Measurements from ENCODE around the gene ZBTB17.
A peak's percentile ranks its signal among the peaks of the same experiment; 100 is the strongest.
"Not testable (repeated sequence)": the region's sequence is repeated elsewhere in the genome, so short reads cannot be mapped to it uniquely, and the experiment has no call there.

The ZBTB17 gene

GRCh38 chr1:15975805-15976680, at the start of gene ZBTB17:
TSS of gene ZBTB17 (minus strand) at chr1:15976101. CDS start at chr1:15948495, 27,606 bp downstream.
- no peaks in the 10 kb centered on the region for H3K4me1 ChIP-seq
- H3K4me3 ChIP-seq (ENCODE audit: low read depth, low read length): peak within 1 kb of the TSS; percentile 94
- H3K36me3 ChIP-seq (ENCODE audit: control insufficient read depth, insufficient read depth, low read length): no peaks in the 10 kb centered on the region
- peaks cover 18% of the 10 kb centered on the region for H3K79me2 ChIP-seq
- no peaks in the 10 kb centered on the region for H3K9me3 ChIP-seq (ENCODE audit: control insufficient read depth, low read length)
- H3K4me2 ChIP-seq (ENCODE audit: low read length): peak within 1 kb of the TSS; percentile 91
- peak within 1 kb of the TSS; percentile 92 for H2AFZ ChIP-seq
- H3K27me3 ChIP-seq (ENCODE audit: control insufficient read depth, insufficient read depth, low read length): no peaks in the 10 kb centered on the region
- H3K9ac ChIP-seq: no peak within 1 kb of the TSS
- peak within 1 kb of the TSS; percentile 61 for H3K27ac ChIP-seq
- no peak for TF ChIP-seq CTCF (IDR thresholded peaks at IDR 0.05)

- Histone ChIP-seq H3K79me2 (no peaks in the 10 kb centered on the region), H3K9ac (no peak overlapping the region), H3K27ac (peak overlapping the region; percentile 99), H2AFZ (no peak overlapping the region), H3K4me2 (ENCODE audit: low read length) (no peak overlapping the region), H3K4me1 (peaks cover 39% of the 10 kb centered on the region), H3K4me3 (ENCODE audit: low read depth, low read length) (no peak overlapping the region), H3K27me3 (ENCODE audit: control insufficient read depth, insufficient read depth, low read length) (no peaks in the 10 kb centered on the region), H3K9me3 (ENCODE audit: control insufficient read depth, low read length) (no peaks in the 10 kb centered on the region), H3K36me3 (ENCODE audit: control insufficient read depth, insufficient read depth, low read length) (no peaks in the 10 kb centered on the region)
- TF ChIP-seq CTCF (IDR thresholded peaks at IDR 0.05): no peak
Observed at GRCh38 chr1:16023050-16023653, 47.3 kb upstream of the ZBTB17 start.

- H3K9me3 ChIP-seq (ENCODE audit: control insufficient read depth, low read length): no peaks in the 10 kb centered on the region
- H3K27ac ChIP-seq: peak overlapping the region; percentile 99
- peak overlapping the region; percentile 42 for H3K4me3 ChIP-seq (ENCODE audit: low read depth, low read length)
- no peak overlapping the region for H2AFZ ChIP-seq
- H3K4me1 ChIP-seq: peaks cover 44% of the 10 kb centered on the region
- peak overlapping the region; percentile 72 for H3K4me2 ChIP-seq (ENCODE audit: low read length)
- H3K9ac ChIP-seq: no peak overlapping the region
- no peaks in the 10 kb centered on the region for H3K27me3 ChIP-seq (ENCODE audit: control insufficient read depth, insufficient read depth, low read length)
- no peaks in the 10 kb centered on the region for H3K36me3 ChIP-seq (ENCODE audit: control insufficient read depth, insufficient read depth, low read length)
- no peak for TF ChIP-seq CTCF (IDR thresholded peaks at IDR 0.05)
- no peaks in the 10 kb centered on the region for H3K79me2 ChIP-seq
Observed at GRCh38 chr1:16022393-16022792, 46.5 kb upstream of the ZBTB17 start.

- no peak for TF ChIP-seq CTCF (IDR thresholded peaks at IDR 0.05)
Observed at GRCh38 chr1:16021681-16022080, 45.8 kb upstream of the ZBTB17 start, which contains the start of gene CLCNKA. TSS of gene CLCNKA (plus strand) at chr1:16022036. CDS start at chr1:16022620, 584 bp downstream.

GRCh38 chr1:16020878-16021277, 45.0 kb upstream of the ZBTB17 start:
- not testable (repeated sequence) for H3K36me3 ChIP-seq (ENCODE audit: control insufficient read depth, insufficient read depth, low read length); H3K9me3 ChIP-seq (ENCODE audit: control insufficient read depth, low read length); H3K4me2 ChIP-seq (ENCODE audit: low read length); H3K9ac ChIP-seq; H2AFZ ChIP-seq; H3K27me3 ChIP-seq (ENCODE audit: control insufficient read depth, insufficient read depth, low read length); H3K4me3 ChIP-seq (ENCODE audit: low read depth, low read length); H3K79me2 ChIP-seq
- Histone ChIP-seq H3K4me1 (peaks cover 54% of the 10 kb centered on the region), H3K27ac (peak overlapping the region; percentile 99)

More at GRCh38 chr1:16021681-16022080, 45.8 kb upstream of the ZBTB17 start, which contains the start of gene CLCNKA:
- peak within 1 kb of the TSS; percentile 99 for H3K27ac ChIP-seq
- H3K4me2 ChIP-seq (ENCODE audit: low read length): peak within 1 kb of the TSS; percentile 72
- no peaks in the 10 kb centered on the region for H3K36me3 ChIP-seq (ENCODE audit: control insufficient read depth, insufficient read depth, low read length)
- H3K27me3 ChIP-seq (ENCODE audit: control insufficient read depth, insufficient read depth, low read length): no peaks in the 10 kb centered on the region
- H3K9ac ChIP-seq: no peak within 1 kb of the TSS
- H3K4me1 ChIP-seq: peaks cover 46% of the 10 kb centered on the region
- peak within 1 kb of the TSS; percentile 42 for H3K4me3 ChIP-seq (ENCODE audit: low read depth, low read length)
- H3K9me3 ChIP-seq (ENCODE audit: control insufficient read depth, low read length): no peaks in the 10 kb centered on the region
- no peaks in the 10 kb centered on the region for H3K79me2 ChIP-seq
- no peak within 1 kb of the TSS for H2AFZ ChIP-seq

Data from parathyroid adenoma (tissue), 2 donors.